Gastroesophageal sphincter (tissue), 3 donors: ENCODE results near the gene BCL11A.

ENCODE experiments used
- EP300 ChIP-seq: sonication (generic); formaldehyde crosslinking; IDR thresholded peaks from one replicate; pipeline ENCODE4 v1.6.1; 2017; ENCODE audit warnings: antibody characterized with exemption, mild to moderate bottlenecking
- POLR2A ChIP-seq, 2 donors: fragments of 450-650 bp; IDR thresholded peaks; one replicate each; pipeline ENCODE4 v1.6.1; 2017; ENCODE audit warnings: antibody characterized with exemption in 2 of 2, mild to moderate bottlenecking in 2 of 2, moderate library complexity in 1 of 2
- POLR2AphosphoS5 ChIP-seq: sonication (generic); formaldehyde crosslinking; IDR thresholded peaks from one replicate; pipeline ENCODE4 v1.6.1; 2017; ENCODE audit warnings: antibody characterized with exemption
- TF ChIP-seq, protein P1 (sequence below), 4 experiments: fragments of 200-600 bp in 2 of 4; fragments of 450-650 bp in 2 of 4; sonication (generic) in 1 of 4; IDR thresholded peaks; one replicate each; pipeline ENCODE4 v1.5.1; 2017 to 2019; ENCODE audit warnings: antibody characterized with exemption in 4 of 4, mild to moderate bottlenecking in 2 of 4, moderate library complexity in 2 of 4

- no peak for TF ChIP-seq POLR2AphosphoS5
- TF ChIP-seq, protein P1, sequence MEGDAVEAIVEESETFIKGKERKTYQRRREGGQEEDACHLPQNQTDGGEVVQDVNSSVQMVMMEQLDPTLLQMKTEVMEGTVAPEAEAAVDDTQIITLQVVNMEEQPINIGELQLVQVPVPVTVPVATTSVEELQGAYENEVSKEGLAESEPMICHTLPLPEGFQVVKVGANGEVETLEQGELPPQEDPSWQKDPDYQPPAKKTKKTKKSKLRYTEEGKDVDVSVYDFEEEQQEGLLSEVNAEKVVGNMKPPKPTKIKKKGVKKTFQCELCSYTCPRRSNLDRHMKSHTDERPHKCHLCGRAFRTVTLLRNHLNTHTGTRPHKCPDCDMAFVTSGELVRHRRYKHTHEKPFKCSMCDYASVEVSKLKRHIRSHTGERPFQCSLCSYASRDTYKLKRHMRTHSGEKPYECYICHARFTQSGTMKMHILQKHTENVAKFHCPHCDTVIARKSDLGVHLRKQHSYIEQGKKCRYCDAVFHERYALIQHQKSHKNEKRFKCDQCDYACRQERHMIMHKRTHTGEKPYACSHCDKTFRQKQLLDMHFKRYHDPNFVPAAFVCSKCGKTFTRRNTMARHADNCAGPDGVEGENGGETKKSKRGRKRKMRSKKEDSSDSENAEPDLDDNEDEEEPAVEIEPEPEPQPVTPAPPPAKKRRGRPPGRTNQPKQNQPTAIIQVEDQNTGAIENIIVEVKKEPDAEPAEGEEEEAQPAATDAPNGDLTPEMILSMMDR (IDR thresholded peaks at IDR 0.05), result no peak
- TF ChIP-seq EP300, result no peak
- no peak for TF ChIP-seq POLR2A (IDR thresholded peaks at IDR 0.05)
These were observed 53.7 kb downstream of the BCL11A start for GRCh38 chr2:60499651-60500265.
